Measurements from ENCODE around the gene AP2S1.

- TF ChIP-seq POLR2A (IDR thresholded peaks at IDR 0.05; ENCODE audit: low read depth) (no peak), POLR2AphosphoS5 (IDR thresholded peaks at IDR 0.05) (peak in 1 of 2 donors; percentile 23), CTCF (IDR thresholded peaks at IDR 0.05) (no peak)
Observed at GRCh38 chr19:46813839-46814358, 36.7 kb downstream of the AP2S1 start.

Data from esophagus muscularis mucosa (tissue), 3 donors.